Pancreas (tissue), 10 donors: ENCODE results near the gene ARHGAP26. TPM values are rescaled to one million over a fixed set of nuclear protein-coding genes. Genes with fewer than 3 reads are reported as not detected.

Experiments used
- ATAC-seq, 4 donors: fragments of 200-7000 bp; cut with Tn5 transposase; one replicate each; pipeline versions ENCODE4 v1.8.0 to v1.9.1; 2020; ENCODE audit warnings: mild to moderate bottlenecking in 4 of 4, moderate library complexity in 4 of 4
- DNase-seq, 6 donors: peaks; one replicate each; pipeline ENCODE4 v3.0.0-alpha.2; 2020
- FAIRE-seq: peaks from 2 replicates; lab custom pipeline; 2012; peaks lifted over from hg19 to GRCh38; lab: Jason Lieb, UNC
- H3K27ac ChIP-seq, 4 donors: fragments of 200-600 bp; sonication (generic); 1 replicate in 3 of 4; 2 replicates in 1 of 4; pipeline versions ENCODE4 v1.5.0 to v1.8.0; 2020
- H3K27me3 ChIP-seq, 4 donors: fragments of 200-600 bp; one replicate each; pipeline ENCODE4 v1.8.0; 2021
- H3K36me3 ChIP-seq, 3 donors: fragments of 200-600 bp; sonication (generic) in 1 of 3; one replicate each; pipeline versions ENCODE4 v1.5.0 to v1.8.0; 2020 to 2021
- H3K4me1 ChIP-seq, 3 donors: fragments of 200-600 bp; one replicate each; pipeline ENCODE4 v1.8.0; 2021
- H3K4me3 ChIP-seq, 4 donors: fragments of 200-600 bp; sonication (generic) in 2 of 4; one replicate each; pipeline versions ENCODE4 v1.5.0 to v1.8.0; 2020 to 2021
- H3K9me3 ChIP-seq, 4 donors: fragments of 200-600 bp; one replicate each; pipeline ENCODE4 v1.8.0; 2021
- CTCF ChIP-seq, 4 donors: fragments of 200-600 bp; sonication (generic) in 3 of 4; IDR thresholded peaks; one replicate each; pipeline versions ENCODE4 v1.5.0 to v1.8.0; 2021; ENCODE audit warnings: antibody characterized with exemption in 4 of 4
- WGBS, 2 donors: extraction: QIAGEN DNeasy Blood & Tissue Kit; methylation state at CpG; one replicate each; pipeline ENCODE4 v1.1.7; 2013; 5-methylcytosine and 5-hydroxymethylcytosine counted together
- intact Hi-C, 3 donors: fragments of 100-400 bp; cut with DNase I; formaldehyde crosslinking; loops; one replicate each; pipeline versions ENCODE4 v1.11.1 to v1.14.2; 2022
- polyA plus RNA-seq, 2 donors: library from polyadenylated mRNA; stranded (reverse); fragments of 200-250 nt; gene quantifications; one replicate each; pipeline ENCODE4 v1.2.3, GENCODE V29; 2013
- total RNA-seq, 6 donors: library from RNA; stranded (reverse); fragmentation: NEBNext Ultra II Directional in 4 of 6; extraction: Animal tissue kit (Norgen Biotek cat#: 25700) in 4 of 6; gene quantifications; one replicate each; pipeline versions ENCODE4 v1.2.1 to v1.2.4, GENCODE V29; 2021 to 2023
- donor health status: healthy with polysubstance abuse.
- donor health status: DM: no; HTN: no; CAD: no; lungs with moderate emphysema.
- donor health status: DM: no; HTN: no; CAD: no.
- donor health status: control.
- donor health status: control.
- donor health status: Bipolar disorder and iron deficiency.
- donor health status: DM: yes; HTN: yes; CAD: no.
- donor health status: DM: no; HTN: no; CAD: no.
- donor health status: DM: no; HTN: no; CAD: no.
- donor health status: DM: yes; HTN: yes; CAD: no.

Gene ARHGAP26
- total and polyA plus RNA-seq, 8 donors = 3.0 to 28.1 (median 10.3) TPM

GRCh38 chr5:143229896-143230675 is 459.9 kb downstream of the ARHGAP26 start:
- no peak for FAIRE-seq
- H3K4me1 ChIP-seq = no peaks in the 10 kb centered on the region
- H3K9me3 ChIP-seq = no peaks in the 10 kb centered on the region
- no peaks in the 10 kb centered on the region for H3K36me3 ChIP-seq
- 44 to 55% methylated on average over 10 of the region's 10 CpGs for WGBS, 2 donors
- H3K27ac ChIP-seq = peak overlapping the region in 1 of 4 donors; percentile 4
- ATAC-seq = peak; percentile 75 to 85 (median 79)
- no peak overlapping the region for H3K4me3 ChIP-seq
- intact Hi-C loops = no loop called here
- peak in 2 of 6 donors; percentile 25 to 26 for DNase-seq
- TF ChIP-seq CTCF (IDR thresholded peaks at IDR 0.05) = no peak
- no peaks in the 10 kb centered on the region for H3K27me3 ChIP-seq

- H3K9me3 ChIP-seq = no peaks in the 10 kb centered on the region
- TF ChIP-seq CTCF (IDR thresholded peaks at IDR 0.05) = no peak
- FAIRE-seq = no peak
- H3K27me3 ChIP-seq = no peaks in the 10 kb centered on the region
- no peaks in the 10 kb centered on the region for H3K4me1 ChIP-seq
- peak in 1 of 4 donors; percentile 22 for ATAC-seq
- no peak for DNase-seq
- H3K27ac ChIP-seq = no peak overlapping the region
- no peaks in the 10 kb centered on the region for H3K36me3 ChIP-seq
- no peak overlapping the region for H3K4me3 ChIP-seq
- 78 to 82% methylated on average over 6 of the region's 6 CpGs for WGBS, 2 donors
- intact Hi-C loops = no loop called here
Measured at GRCh38 chr5:143230676-143230996, 460.5 kb downstream of the ARHGAP26 start.

DNA sequence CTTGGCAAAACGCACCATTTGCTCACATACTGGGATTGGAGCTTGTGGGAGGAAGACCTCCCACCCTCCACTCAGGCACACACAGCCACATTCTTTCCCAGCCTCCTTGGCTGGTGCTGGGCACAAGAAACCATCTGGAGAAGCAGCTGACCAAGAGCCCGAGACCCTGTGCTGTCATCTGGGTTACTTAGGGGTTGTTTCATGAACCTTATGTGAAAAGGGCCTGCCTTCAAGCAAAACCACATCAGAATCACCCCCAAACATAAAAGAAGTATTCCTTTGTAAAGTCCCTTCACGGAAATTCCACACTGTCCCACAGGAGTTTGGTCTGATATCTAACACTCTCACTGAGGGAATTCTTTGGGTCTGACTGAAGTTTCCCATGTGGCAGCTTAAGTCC is 461.2 kb downstream of the ARHGAP26 start:
- ATAC-seq (no peak), FAIRE-seq (no peak), DNase-seq (no peak)
- no peak overlapping the region for H3K4me3 ChIP-seq
- 75 to 82% methylated on average over 3 of the region's 3 CpGs for WGBS, 2 donors
- TF ChIP-seq CTCF (IDR thresholded peaks at IDR 0.05) = no peak
- no peak overlapping the region for H3K27ac ChIP-seq
- no peaks in the 10 kb centered on the region for H3K36me3 ChIP-seq
- no peaks in the 10 kb centered on the region for H3K4me1 ChIP-seq
- intact Hi-C loops = no loop called here
- H3K27me3 ChIP-seq = no peaks in the 10 kb centered on the region
- no peaks in the 10 kb centered on the region for H3K9me3 ChIP-seq

- 78 to 82% methylated on average over 7 of the region's 7 CpGs for WGBS, 2 donors
- Histone ChIP-seq H3K27me3 (no peaks in the 10 kb centered on the region), H3K27ac (no peak overlapping the region), H3K36me3 (no peaks in the 10 kb centered on the region), H3K4me3 (no peak overlapping the region), H3K9me3 (no peaks in the 10 kb centered on the region), H3K4me1 (no peaks in the 10 kb centered on the region)
- no peak for TF ChIP-seq CTCF (IDR thresholded peaks at IDR 0.05)
- FAIRE-seq = no peak
- ATAC-seq = no peak
- intact Hi-C loops = no loop called here
- no peak for DNase-seq
Measured at GRCh38 chr5:143231973-143232812, 462.0 kb downstream of the ARHGAP26 start.
